NOMO-1 treated with DMSO at 0.1 percent for 48 hours (cell line): ENCODE measurements around the gene OR2J2.
"Not testable (repeated sequence)": the region's sequence is repeated elsewhere in the genome, so short reads cannot be mapped to it uniquely, and the experiment has no call there.

Experiments
- DNase-seq: peaks from one replicate; lab custom pipeline; 2025; ENCODE audit not compliant: unreplicated experiment; lab: John Stamatoyannopoulos, UW

OR2J2 gene

DNA sequence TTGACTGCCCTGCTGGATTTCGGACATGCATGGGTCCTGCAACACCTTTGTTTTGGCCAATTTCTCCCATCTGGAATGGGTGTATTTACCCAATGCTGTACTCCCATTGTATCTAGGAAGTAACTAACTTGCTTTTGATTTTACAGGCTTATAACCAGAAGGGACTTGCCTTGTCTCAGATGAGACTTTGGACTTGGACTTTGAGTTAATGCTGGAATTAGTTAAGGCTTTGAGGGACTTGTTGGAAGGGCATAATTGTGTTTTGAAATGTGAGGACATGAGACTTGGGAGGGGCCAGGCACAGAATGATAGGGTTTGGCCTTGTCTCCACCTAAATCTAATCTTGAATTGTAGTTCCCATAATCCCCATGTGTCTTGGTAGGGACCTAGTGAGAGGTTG is 47.3 kb downstream of the OR2J2 start:
- DNase-seq = not testable (repeated sequence)
